Ramos (cell line): ENCODE measurements around the gene PRSS8.
"Not testable (repeated sequence)": the region's sequence is repeated elsewhere in the genome, so short reads cannot be mapped to it uniquely, and the experiment has no call there.

Source experiments
- in situ Hi-C: fragments of 300-500 bp; cut with MboI; formaldehyde crosslinking; loops from one replicate; pipeline ENCODE4 v1.14.3; 2022; ENCODE audit warnings: low sequenced_read_pairs; ENCODE audit not compliant: unreplicated experiment

PRSS8 gene

GRCh38 chr16:31147574-31147973 is 12.0 kb upstream of the PRSS8 start:
- in situ Hi-C loops = no loop called here

DNA sequence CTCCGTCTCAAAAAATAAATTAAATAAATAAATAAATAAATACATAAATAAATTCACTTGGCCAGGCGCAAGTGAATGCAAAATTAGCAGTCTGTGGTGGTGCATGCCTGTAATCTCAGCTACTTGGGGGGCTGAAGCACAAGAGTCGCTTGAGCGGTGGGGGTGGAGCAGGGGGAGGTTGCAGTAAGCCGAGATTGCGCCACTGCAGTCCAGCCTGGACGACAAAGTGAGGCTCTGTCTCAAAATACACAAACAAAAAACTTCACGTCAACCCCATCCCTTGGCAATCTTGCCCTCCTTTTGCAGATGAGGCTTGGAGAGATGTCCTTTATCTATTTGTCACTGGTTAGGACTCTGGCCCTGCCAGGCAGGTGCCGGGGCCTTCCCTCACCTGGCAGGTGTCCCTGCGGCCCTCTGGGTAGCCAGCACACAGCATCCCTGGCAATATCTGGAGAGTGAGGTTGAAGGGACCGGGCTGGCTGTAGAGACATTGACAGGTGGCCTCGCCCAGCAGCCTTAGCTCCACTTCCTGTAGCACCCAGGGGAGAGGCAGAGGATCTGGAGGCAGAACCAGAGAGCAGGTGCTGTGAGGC is 10.0 kb upstream of the PRSS8 start:
- in situ Hi-C loops = no loop called here

DNA sequence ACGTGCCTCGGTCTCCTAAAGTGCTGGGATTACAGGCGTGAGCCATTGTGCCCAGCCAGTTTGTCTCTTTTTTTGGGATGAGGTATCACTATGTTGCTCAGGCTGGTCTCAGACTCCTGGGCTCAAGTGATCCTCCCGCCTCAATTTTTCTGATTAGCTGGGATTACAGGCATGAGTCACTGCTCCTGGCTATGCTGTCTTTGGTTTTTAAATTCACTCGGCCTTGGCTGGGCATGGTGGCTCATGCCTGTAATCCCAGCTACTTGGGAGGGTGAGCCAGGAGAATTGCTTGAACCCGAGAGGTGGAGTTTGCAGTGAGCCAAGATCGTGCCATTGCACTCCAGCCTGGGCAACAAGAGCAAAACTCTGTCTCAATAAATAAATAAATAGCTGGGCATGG is 8.9 kb upstream of the PRSS8 start:
- in situ Hi-C loops = not testable (repeated sequence)

DNA sequence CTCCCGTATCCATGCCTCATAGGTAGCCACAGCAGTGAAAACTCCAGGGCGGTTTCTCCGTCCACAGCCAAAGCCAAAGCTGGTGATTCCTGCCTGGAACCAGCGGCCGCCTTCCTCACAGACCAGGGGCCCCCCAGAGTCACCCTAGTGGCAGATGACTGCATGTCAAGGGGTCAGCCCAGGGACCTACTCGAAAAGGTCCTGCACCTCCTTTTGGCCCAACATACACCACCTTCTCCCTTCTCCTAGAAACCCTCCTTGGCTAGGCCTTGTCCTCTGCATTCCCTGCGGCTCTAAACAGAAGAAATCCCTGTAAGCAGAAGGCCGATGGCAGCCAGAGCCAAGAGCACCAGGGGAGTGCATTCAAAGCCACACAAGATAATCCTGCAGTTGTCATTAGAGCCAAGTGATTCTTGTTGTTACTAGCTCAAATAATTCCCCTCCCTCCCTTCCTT is 8.2 kb upstream of the PRSS8 start:
- in situ Hi-C loops = no loop called here

DNA sequence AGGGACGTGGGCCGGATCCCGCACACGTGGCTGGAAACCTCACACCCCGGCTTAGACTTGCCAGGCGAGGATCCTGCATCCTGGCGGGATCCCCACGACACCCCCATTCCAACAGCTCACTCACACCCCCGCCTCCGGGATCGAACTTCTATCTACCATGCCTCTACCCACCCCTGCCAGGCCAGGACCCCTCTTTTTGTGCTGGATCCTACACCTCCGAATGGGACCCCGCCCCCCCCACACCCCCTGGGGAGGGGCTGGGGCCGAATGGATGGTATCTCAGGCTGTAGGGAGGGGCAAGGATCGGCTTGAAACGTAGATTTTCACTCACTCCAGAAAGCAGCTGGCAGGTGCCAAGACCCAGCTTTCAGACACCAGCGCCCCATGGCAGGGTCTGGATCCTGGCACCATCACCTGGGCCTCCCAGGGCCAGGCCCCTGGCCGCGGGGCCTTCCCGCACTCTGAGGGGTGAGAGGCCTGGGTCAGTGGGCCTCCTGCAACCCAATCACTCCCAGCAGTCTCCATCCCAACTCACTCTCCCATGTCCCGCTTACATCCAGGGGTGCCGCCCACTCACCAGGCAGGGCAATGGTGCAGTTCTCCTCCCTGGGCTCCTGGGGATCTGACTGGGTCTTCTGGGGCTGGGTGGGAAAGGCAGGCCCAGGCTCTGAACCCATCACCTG is 7.6 kb upstream of the PRSS8 start:
- in situ Hi-C loops = no loop called here

DNA sequence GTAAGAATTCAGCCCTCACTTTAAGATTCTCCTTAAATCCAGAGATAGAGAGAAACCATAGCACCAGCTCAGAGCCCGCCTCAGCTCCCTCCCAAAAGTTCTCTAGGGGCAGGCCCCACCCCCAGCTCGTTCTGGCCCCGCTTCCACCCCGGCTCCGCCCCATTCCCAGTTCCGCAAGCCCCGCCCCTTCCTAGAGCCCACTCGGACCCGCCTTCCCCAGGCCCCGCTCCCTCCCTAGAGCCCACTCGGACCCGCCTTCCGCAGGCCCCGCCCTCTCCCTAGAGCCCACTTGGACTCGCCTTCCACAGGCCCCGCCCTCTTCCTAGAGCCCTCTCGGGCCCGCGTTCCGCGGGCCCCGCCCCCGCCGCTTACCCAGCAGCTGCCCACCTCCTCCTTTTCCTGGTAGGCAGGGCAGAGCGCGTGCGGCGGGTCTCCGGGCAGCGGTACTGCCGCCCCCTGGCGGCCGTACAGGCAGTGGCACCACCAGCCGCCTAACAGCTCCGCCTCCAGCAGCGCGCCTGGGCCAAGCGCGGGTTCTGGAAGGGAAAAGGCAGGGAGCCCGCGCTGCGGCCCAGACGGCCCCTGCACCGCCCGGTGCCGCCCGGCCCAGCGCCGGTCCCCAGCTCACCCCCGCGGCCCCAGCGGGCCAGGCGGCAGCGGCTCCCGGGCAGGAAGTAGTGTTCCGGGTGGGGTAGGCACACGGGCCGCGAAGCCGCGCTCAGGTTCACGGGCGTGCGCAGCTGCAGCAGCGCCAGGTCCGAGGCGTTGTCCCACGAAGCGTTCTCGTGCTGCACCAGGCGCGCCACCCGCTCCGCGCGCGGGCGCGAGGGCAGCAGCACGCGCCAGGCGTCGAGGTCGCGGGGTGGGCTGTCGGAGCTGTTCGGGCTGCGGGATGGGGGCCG is 6.8 kb upstream of the PRSS8 start:
- in situ Hi-C loops = no loop called here

- in situ Hi-C loops = no loop called here
Measured at GRCh38 chr16:31141489-31142108, 6.1 kb upstream of the PRSS8 start.

- in situ Hi-C loops = not testable (repeated sequence)
Measured at GRCh38 chr16:31141071-31141469, 5.5 kb upstream of the PRSS8 start.

- in situ Hi-C loops = no loop called here
Measured at GRCh38 chr16:31138621-31139578, 3.4 kb upstream of the PRSS8 start.

- in situ Hi-C loops = not testable (repeated sequence)
Measured at GRCh38 chr16:31136822-31137499, 1.4 kb upstream of the PRSS8 start.

DNA sequence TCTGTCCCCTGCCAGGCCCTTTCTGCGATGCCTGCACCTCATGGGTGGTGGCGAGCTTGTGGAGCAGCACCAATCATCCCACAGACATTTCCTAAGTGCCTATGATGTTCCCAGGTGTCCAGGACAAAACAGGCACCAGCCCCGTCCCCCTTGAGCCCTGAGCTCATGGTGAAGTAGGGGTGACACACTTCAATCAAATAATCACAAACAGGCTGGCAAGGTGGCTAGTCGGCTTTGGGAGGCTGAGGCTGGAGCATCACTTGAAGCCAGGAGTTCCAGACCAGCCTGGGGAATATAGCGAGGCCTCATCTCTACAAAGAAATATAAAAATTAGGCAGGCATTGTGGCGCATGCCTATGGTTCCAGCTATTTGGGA is 748 bp upstream of the PRSS8 start:
- in situ Hi-C loops = no loop called here

DNA sequence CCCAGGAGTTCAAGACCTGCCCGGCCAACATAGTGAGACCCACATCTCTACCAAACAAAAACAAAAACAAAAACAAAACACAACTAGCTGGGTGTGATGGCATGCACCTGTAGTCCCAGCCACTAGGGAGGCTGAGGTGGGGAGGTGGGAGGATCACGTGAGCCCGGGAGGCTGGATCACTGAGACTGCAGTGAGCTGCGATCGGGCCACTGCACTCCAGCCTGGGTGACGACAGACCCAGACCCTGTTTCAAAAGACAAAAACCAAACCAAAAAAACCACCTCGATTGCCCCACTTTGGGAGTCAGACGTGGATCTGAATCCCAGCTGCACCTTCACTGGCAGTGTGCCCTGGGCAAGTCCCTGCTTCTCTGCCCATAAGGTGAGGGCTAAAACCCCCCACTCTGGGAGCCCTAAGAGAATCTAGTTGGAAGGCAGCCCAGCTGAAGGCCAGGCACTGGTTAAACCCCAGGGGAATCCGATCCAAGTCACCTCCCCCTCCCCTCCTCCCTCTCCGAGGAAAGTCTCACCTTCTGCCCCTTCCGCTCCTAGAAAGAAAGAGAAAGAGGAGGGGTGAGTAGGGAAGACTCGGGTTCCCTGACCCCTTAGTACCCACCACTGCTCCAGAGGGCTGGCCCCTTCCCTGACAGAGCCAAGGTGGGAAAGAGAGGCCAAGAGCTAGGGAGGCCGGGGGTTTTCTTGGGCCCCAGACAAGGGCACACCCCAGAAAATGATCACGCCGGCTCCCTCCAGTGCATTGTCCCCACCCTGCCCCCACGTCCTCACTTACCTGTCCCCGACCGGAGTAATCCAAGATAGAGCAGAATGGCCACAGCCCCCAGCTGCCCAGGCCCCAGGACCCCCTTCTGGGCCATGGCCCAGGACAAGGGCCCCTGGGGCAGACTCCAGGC is 647 bp downstream of the PRSS8 start:
- in situ Hi-C loops = no loop called here

- in situ Hi-C loops = no loop called here
Measured at GRCh38 chr16:31134091-31134571, 1.4 kb downstream of the PRSS8 start.

GRCh38 chr16:31133046-31133501 is 2.5 kb downstream of the PRSS8 start:
- in situ Hi-C loops = no loop called here

DNA sequence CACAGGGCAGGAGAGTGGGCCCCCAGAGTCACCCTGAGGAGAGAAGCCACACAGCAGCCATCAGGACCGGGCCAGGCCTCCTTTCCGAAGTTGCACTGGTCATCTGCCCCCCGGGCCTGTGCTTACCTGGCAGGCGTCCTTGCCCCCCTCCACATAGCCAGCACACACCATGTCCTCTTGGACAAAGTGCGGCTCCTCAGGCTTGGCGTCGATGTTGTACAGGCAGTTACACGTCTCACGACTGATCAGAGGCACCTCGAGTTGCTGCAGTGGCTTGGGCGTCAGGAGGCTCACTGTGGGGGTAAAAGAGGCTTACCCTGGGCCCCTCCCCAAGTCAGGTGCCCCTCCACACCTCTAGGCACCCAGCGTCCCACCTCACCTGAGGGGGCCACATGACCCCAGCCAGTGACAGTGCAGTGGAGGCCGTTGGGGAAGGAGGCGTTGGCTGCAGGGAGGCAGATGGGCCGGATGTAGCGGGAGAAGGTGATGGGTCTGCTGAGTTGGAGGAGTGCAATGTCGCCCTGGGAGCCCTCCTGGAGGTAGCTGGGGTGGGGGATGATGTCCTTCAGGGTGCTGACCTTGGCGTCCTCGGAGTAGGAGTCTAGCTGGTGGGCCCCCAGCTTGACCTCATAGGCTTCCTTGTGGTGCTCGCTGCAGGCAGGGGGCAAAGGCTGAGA is 3.1 kb downstream of the PRSS8 start:
- in situ Hi-C loops = no loop called here

DNA sequence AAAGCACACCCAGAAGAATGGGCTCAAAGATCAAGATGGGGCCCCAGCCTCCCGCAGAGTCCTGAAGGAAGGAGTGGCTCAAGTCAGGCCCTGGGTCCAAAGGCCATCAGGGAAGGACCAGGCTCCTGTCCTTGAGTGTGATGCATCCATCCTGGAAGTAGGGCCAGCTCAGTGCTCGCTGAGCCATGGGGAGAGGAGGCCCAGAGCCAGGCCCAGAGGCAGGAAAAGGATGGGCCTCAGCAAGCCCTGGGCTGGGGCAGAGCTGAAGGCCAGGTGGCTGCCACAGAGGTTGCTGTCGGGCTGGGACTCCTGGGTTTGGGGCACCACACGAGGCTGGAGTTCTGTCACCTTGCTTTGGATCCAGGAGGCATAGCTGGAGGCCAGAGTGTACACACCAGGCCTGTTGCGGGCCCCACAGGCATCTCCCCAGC is 3.7 kb downstream of the PRSS8 start:
- in situ Hi-C loops = no loop called here

- in situ Hi-C loops = no loop called here
Measured at GRCh38 chr16:31131416-31131815, 4.1 kb downstream of the PRSS8 start.
